GM18511 (cell line): Measurements from ENCODE around the gene SSNA1.

Source experiments
- ATAC-seq: cut with Tn5 transposase; IDR thresholded peaks from one replicate; pipeline ENCODE4 v1.9.1; 2021; ENCODE audit warnings: mild to moderate bottlenecking, moderate library complexity; ENCODE audit not compliant: unreplicated experiment

SSNA1 gene

GRCh38 chr9:137180491-137180890 lies 8.0 kb upstream of the SSNA1 start:
- no peak for ATAC-seq

GRCh38 chr9:137181680-137182079 lies 6.8 kb upstream of the SSNA1 start:
- no peak for ATAC-seq

- ATAC-seq = no peak
These were observed 5.6 kb upstream of the SSNA1 start for GRCh38 chr9:137182836-137183235.

- ATAC-seq = no peak
These were observed 4.4 kb upstream of the SSNA1 start for GRCh38 chr9:137183980-137184595.

GRCh38 chr9:137184881-137185660 lies 3.4 kb upstream of the SSNA1 start:
- ATAC-seq = no peak

- ATAC-seq = no peak
These were observed 2.6 kb upstream of the SSNA1 start for GRCh38 chr9:137185921-137186320.

- no peak for ATAC-seq
These were observed 2.1 kb upstream of the SSNA1 start for GRCh38 chr9:137186385-137186784.

GRCh38 chr9:137187386-137187785 lies 1.1 kb upstream of the SSNA1 start:
- ATAC-seq = no peak

GRCh38 chr9:137188086-137188489 lies 388 bp upstream of the SSNA1 start:
- no peak for ATAC-seq

GRCh38 chr9:137189297-137190295 lies 1.1 kb downstream of the SSNA1 start:
- ATAC-seq = no peak

- ATAC-seq = no peak
These were observed 1.9 kb downstream of the SSNA1 start for GRCh38 chr9:137190315-137190856.

GRCh38 chr9:137191245-137191644 lies 2.8 kb downstream of the SSNA1 start:
- no peak for ATAC-seq

- no peak for ATAC-seq
These were observed 3.4 kb downstream of the SSNA1 start for GRCh38 chr9:137191691-137192447.

GRCh38 chr9:137192448-137192780 lies 3.9 kb downstream of the SSNA1 start:
- ATAC-seq = no peak

GRCh38 chr9:137192859-137193258 lies 4.4 kb downstream of the SSNA1 start:
- no peak for ATAC-seq

- no peak for ATAC-seq
These were observed 5.3 kb downstream of the SSNA1 start for GRCh38 chr9:137193771-137194170.

- ATAC-seq = no peak
These were observed 5.9 kb downstream of the SSNA1 start for GRCh38 chr9:137194388-137194787.

- ATAC-seq = no peak
These were observed 6.4 kb downstream of the SSNA1 start for GRCh38 chr9:137194909-137195308.

GRCh38 chr9:137195525-137196220 lies 7.2 kb downstream of the SSNA1 start:
- no peak for ATAC-seq
